Measurements from ENCODE around the gene YWHAH. TPM values are rescaled to one million over a fixed set of nuclear protein-coding genes. Genes with fewer than 3 reads are reported as not detected.

Gene YWHAH
- total RNA-seq, 1 donor from 2014 or later: 154 TPM

- no peak for TF ChIP-seq CTCF (IDR thresholded peaks at IDR 0.05)
- Histone ChIP-seq H3K9me3 (no peaks in the 10 kb centered on the region), H3K4me3 (no peak overlapping the region), H3K27ac (peak overlapping the region; percentile 38), H3K36me3 (peaks cover 27% of the 10 kb centered on the region), H3K27me3 (no peaks in the 10 kb centered on the region), H3K4me1 (peaks cover 60% of the 10 kb centered on the region)
- DNase-seq (peak; percentile 21), ATAC-seq (no peak)
- intact Hi-C loops (cut with DNase I): no loop called here
Observed at GRCh38 chr22:31951194-31952093, 7.1 kb downstream of the YWHAH start.

GRCh38 chr22:31952094-31952401, 7.7 kb downstream of the YWHAH start:
- Histone ChIP-seq H3K4me1 (peaks cover 54% of the 10 kb centered on the region), H3K9me3 (no peaks in the 10 kb centered on the region), H3K36me3 (peaks cover 33% of the 10 kb centered on the region), H3K27ac (peak overlapping the region; percentile 38), H3K27me3 (no peaks in the 10 kb centered on the region), H3K4me3 (no peak overlapping the region)
- DNase-seq: no peak
- no peak for ATAC-seq
- intact Hi-C loops (cut with DNase I): no loop called here
- no peak for TF ChIP-seq CTCF (IDR thresholded peaks at IDR 0.05)

- peaks cover 37% of the 10 kb centered on the region for H3K36me3 ChIP-seq
- peak overlapping the region; percentile 38 for H3K27ac ChIP-seq
- peaks cover 51% of the 10 kb centered on the region for H3K4me1 ChIP-seq
- no peak for TF ChIP-seq CTCF (IDR thresholded peaks at IDR 0.05)
- ATAC-seq (no peak), DNase-seq (no peak)
- intact Hi-C loops (cut with DNase I): no loop called here
- H3K4me3 ChIP-seq: no peak overlapping the region
- H3K27me3 ChIP-seq: no peaks in the 10 kb centered on the region
- no peaks in the 10 kb centered on the region for H3K9me3 ChIP-seq
Observed at GRCh38 chr22:31952472-31952871, 8.1 kb downstream of the YWHAH start.

- Histone ChIP-seq H3K27me3 (no peaks in the 10 kb centered on the region), H3K9me3 (no peaks in the 10 kb centered on the region), H3K4me3 (no peak overlapping the region), H3K4me1 (peaks cover 48% of the 10 kb centered on the region), H3K27ac (no peak overlapping the region), H3K36me3 (peaks cover 38% of the 10 kb centered on the region)
- DNase-seq (no peak), ATAC-seq (no peak)
- TF ChIP-seq CTCF (IDR thresholded peaks at IDR 0.05): no peak
- intact Hi-C loops (cut with DNase I): no loop called here
Observed at GRCh38 chr22:31953261-31953660, 8.9 kb downstream of the YWHAH start.

GRCh38 chr22:31954535-31955523, 10.5 kb downstream of the YWHAH start:
- no peak for TF ChIP-seq CTCF (IDR thresholded peaks at IDR 0.05)
- DNase-seq (peak; percentile 15), ATAC-seq (peak; percentile 46)
- Histone ChIP-seq H3K9me3 (no peaks in the 10 kb centered on the region), H3K4me1 (peaks cover 50% of the 10 kb centered on the region), H3K4me3 (no peak overlapping the region), H3K27ac (no peak overlapping the region), H3K27me3 (no peaks in the 10 kb centered on the region), H3K36me3 (peaks cover 35% of the 10 kb centered on the region)
- intact Hi-C loops (cut with DNase I): no loop called here

Measured in upper lobe of right lung (tissue), 1 donor.